ENCODE measurements around the gene LPP.

DNA sequence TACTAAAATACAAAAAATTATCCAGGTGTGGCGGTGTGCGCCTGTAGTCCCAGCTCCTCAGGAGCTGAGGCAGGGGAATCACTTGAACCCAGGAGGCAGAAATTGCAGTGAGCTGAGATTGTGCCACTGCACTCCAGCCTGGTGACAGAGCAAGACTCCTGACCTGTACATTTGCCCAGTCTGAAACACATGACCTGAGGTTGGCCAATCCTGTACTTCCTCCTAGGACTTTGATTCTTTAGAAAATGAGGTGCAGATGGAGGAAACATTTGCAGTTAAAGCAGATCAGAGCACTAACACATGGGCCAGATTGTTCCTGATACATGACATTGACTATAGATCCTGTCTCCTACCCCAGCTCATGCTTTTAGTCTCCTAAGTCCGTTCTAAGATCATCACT, 28.9 kb upstream of the LPP start:
- TF ChIP-seq, protein P1, sequence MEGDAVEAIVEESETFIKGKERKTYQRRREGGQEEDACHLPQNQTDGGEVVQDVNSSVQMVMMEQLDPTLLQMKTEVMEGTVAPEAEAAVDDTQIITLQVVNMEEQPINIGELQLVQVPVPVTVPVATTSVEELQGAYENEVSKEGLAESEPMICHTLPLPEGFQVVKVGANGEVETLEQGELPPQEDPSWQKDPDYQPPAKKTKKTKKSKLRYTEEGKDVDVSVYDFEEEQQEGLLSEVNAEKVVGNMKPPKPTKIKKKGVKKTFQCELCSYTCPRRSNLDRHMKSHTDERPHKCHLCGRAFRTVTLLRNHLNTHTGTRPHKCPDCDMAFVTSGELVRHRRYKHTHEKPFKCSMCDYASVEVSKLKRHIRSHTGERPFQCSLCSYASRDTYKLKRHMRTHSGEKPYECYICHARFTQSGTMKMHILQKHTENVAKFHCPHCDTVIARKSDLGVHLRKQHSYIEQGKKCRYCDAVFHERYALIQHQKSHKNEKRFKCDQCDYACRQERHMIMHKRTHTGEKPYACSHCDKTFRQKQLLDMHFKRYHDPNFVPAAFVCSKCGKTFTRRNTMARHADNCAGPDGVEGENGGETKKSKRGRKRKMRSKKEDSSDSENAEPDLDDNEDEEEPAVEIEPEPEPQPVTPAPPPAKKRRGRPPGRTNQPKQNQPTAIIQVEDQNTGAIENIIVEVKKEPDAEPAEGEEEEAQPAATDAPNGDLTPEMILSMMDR (IDR thresholded peaks at IDR 0.05; ENCODE audit: low read length), result no peak
- TF ChIP-seq EZH2 (optimal IDR thresholded peaks at IDR 0.05; ENCODE audit: low read depth, low read length) (no peak), EZH2phosphoT487 (IDR thresholded peaks at IDR 0.05; ENCODE audit: low read length) (no peak)

All from MM.1S (cell line).